ENCODE measurements around the gene ATAD3B.
"Not testable (repeated sequence)": the region's sequence is repeated elsewhere in the genome, so short reads cannot be mapped to it uniquely, and the experiment has no call there.

ATAD3B gene

DNA sequence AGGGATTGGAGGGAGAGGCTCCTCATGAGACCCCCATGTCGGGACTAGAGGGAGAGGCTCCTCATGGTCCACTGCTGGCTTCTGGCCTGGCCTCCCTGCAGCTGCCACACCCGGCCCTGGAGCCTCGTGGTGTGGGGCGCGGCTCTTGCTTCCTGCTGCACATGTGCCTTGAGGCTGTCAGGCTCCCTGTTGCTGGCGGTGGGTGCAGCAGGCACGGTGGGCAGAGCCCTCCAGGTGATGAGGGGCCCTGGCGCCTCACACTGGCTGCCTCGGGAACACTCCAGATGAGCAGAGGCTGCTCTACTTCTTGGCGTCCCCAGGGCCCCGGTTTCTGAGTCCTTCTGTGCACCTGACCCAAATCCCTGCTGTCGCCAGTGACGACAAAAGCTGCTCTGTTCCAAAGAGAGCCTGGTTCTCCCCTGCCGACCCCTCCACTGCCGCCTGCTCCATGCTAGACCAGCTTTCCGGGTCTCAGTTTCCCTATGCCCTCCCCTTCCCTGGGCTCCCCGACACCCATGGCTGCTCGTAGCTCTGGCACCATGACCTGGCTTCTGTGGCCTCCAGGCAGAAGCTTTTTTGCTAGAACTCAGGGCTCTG, 9.7 kb upstream of the ATAD3B start:
- in situ Hi-C loops (cut with HindIII; ENCODE audit: low pct_unique_long_range_greater_than_20kb, low sequenced_read_pairs), result no loop called here
- TF ChIP-seq JUND (IDR thresholded peaks at IDR 0.05; ENCODE audit: low read depth), result no peak
- DNase-seq (ENCODE audit: low read depth in 1 of 2, low spot score in 1 of 2), result no peak

- TF ChIP-seq JUND (IDR thresholded peaks at IDR 0.05; ENCODE audit: low read depth), result no peak
- no peak for DNase-seq (ENCODE audit: low read depth in 1 of 2, low spot score in 1 of 2)
- in situ Hi-C loops (cut with HindIII; ENCODE audit: low pct_unique_long_range_greater_than_20kb, low sequenced_read_pairs), result no loop called here
Measured at GRCh38 chr1:1462318-1462966, 9.1 kb upstream of the ATAD3B start.

GRCh38 chr1:1463312-1463711, 8.3 kb upstream of the ATAD3B start:
- DNase-seq (ENCODE audit: low read depth in 1 of 2, low spot score in 1 of 2), result no peak
- no peak for TF ChIP-seq JUND (IDR thresholded peaks at IDR 0.05; ENCODE audit: low read depth)
- in situ Hi-C loops (cut with HindIII; ENCODE audit: low pct_unique_long_range_greater_than_20kb, low sequenced_read_pairs), result no loop called here

GRCh38 chr1:1468196-1468985, 3.2 kb upstream of the ATAD3B start:
- in situ Hi-C loops (cut with HindIII; ENCODE audit: low pct_unique_long_range_greater_than_20kb, low sequenced_read_pairs); DNase-seq (ENCODE audit: low read depth in 1 of 2, low spot score in 1 of 2): not testable (repeated sequence)

- TF ChIP-seq JUND (IDR thresholded peaks at IDR 0.05; ENCODE audit: low read depth), result no peak
- peak in 1 of 2 experiments; percentile 44 for DNase-seq (ENCODE audit: low read depth in 1 of 2, low spot score in 1 of 2)
- in situ Hi-C loops (cut with HindIII; ENCODE audit: low pct_unique_long_range_greater_than_20kb, low sequenced_read_pairs), result no loop called here
Measured at GRCh38 chr1:1470626-1471388, 758 bp upstream of the ATAD3B start.

DNA sequence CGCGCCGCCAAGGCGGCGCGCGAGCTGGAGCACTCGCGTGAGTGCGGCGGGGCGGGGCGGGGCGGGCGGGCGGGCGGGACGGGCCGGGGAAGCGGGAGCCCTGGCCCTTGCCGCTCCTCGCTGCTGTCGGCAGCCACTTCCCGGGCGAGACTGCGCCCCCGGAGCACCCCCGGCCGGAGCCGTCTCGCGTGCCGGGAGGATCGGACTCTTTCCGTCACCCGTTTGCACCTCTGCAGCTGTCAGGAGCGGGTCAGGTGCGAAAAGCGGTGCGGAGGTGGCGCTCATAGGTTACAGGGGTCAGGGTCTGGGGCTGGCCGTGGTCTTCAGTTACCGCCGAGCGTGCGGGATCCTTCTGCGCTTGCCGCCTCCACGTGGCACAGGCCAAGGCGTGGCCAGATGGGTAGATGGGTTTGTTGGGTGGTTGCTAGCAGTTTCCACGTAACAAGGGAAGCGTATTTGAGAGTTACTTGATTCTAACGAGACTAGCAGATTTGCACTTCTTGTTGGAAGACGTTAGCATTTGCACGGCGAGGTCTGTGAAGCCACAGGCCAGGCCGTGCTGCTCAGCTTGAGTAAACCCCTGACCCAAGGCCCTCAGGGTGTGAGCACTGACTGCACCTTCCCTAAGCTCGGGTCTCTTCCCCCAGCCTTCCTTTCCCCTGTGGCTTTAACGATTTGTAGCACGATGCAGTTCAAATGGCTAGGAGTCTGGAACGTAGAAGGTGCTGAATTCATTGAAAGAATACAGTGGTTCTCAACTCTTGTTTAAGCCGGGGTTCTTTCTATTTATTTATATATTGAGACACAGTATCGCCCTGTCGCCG, 700 bp downstream of the ATAD3B start:
- DNase-seq (ENCODE audit: low read depth in 1 of 2, low spot score in 1 of 2); in situ Hi-C loops (cut with HindIII; ENCODE audit: low pct_unique_long_range_greater_than_20kb, low sequenced_read_pairs): not testable (repeated sequence)

GRCh38 chr1:1476011-1476410, 4.4 kb downstream of the ATAD3B start:
- in situ Hi-C loops (cut with HindIII; ENCODE audit: low pct_unique_long_range_greater_than_20kb, low sequenced_read_pairs); DNase-seq (ENCODE audit: low read depth in 1 of 2, low spot score in 1 of 2): not testable (repeated sequence)

GRCh38 chr1:1477206-1477605, 5.6 kb downstream of the ATAD3B start:
- DNase-seq (ENCODE audit: low read depth in 1 of 2, low spot score in 1 of 2), result no peak
- in situ Hi-C loops (cut with HindIII; ENCODE audit: low pct_unique_long_range_greater_than_20kb, low sequenced_read_pairs), result no loop called here
- TF ChIP-seq JUND (IDR thresholded peaks at IDR 0.05; ENCODE audit: low read depth), result no peak

GRCh38 chr1:1479547-1480487, 8.3 kb downstream of the ATAD3B start:
- no peak for TF ChIP-seq JUND (IDR thresholded peaks at IDR 0.05; ENCODE audit: low read depth)
- DNase-seq (ENCODE audit: low read depth in 1 of 2, low spot score in 1 of 2), result no peak
- in situ Hi-C loops (cut with HindIII; ENCODE audit: low pct_unique_long_range_greater_than_20kb, low sequenced_read_pairs), result no loop called here

- DNase-seq (ENCODE audit: low read depth in 1 of 2, low spot score in 1 of 2); in situ Hi-C loops (cut with HindIII; ENCODE audit: low pct_unique_long_range_greater_than_20kb, low sequenced_read_pairs): not testable (repeated sequence)
Measured at GRCh38 chr1:1480488-1480867, 8.9 kb downstream of the ATAD3B start.

DNA sequence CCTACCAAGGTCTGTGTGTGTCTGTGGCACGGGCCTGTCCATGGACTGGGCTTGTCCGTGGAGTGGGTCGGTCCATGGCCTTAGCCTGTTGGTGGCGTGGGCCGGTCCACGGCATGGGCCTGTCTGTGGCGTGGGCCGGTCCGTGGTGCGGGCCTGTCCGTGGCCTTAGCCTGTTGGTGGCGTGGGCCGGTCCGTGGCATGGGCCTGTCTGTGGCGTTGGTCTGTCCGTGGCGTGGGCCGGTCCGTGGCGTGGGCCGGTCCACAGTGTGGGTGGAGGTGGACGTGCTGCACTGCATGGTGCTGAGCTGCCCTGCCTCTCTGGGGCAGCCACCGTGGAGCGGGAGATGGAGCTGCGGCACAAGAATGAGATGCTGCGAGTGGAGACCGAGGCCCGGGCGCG, 10.2 kb downstream of the ATAD3B start:
- in situ Hi-C loops (cut with HindIII; ENCODE audit: low pct_unique_long_range_greater_than_20kb, low sequenced_read_pairs); DNase-seq (ENCODE audit: low read depth in 1 of 2, low spot score in 1 of 2): not testable (repeated sequence)

Data from T47D (cell line).